WTC11 (cell line): ENCODE measurements around the gene LRP1. TPM values are rescaled to one million over a fixed set of nuclear protein-coding genes. Genes with fewer than 3 reads are reported as not detected.

Experiments
- ATAC-seq: fragments of 200-7000 bp; cut with Tn5 transposase; 2 replicates; pipeline ENCODE4 v1.10.0; 2021; ENCODE audit warnings: mild to moderate bottlenecking, moderate library complexity
- CTCF ChIA-PET: fragments of 300-600 bp; sonication (Branson Sonifier 250); formaldehyde crosslinking; loops from one replicate; lab custom pipeline; 2021; ENCODE audit warnings: antibody characterized with exemption; lab: Charles Lee
- POLR2A ChIA-PET: fragments of 350-600 bp; sonication (Branson Sonifier 250); formaldehyde crosslinking; loops from one replicate; lab custom pipeline; 2021; ENCODE audit warnings: antibody characterized with exemption; lab: Charles Lee
- DNase-seq: peaks from one replicate; pipeline ENCODE4 v3.0.0; 2021; ENCODE audit warnings: low spot score
- H3K27ac Mint-ChIP-seq: 2 replicates; pipeline ENCODE4 v1.8.0; 2021; ENCODE audit warnings: mixed read lengths
- H3K27me3 Mint-ChIP-seq: 2 replicates; pipeline ENCODE4 v1.8.0; 2021; ENCODE audit warnings: low read depth, mild to moderate bottlenecking, moderate library complexity, mixed read lengths
- H3K36me3 Mint-ChIP-seq: 2 replicates; pipeline ENCODE4 v1.8.0; 2021; ENCODE audit warnings: mixed read lengths
- H3K4me1 Mint-ChIP-seq: 2 replicates; pipeline ENCODE4 v1.8.0; 2022; ENCODE audit warnings: mixed read lengths
- H3K4me3 Mint-ChIP-seq: 2 replicates; pipeline ENCODE4 v1.8.0; 2021; ENCODE audit warnings: mild to moderate bottlenecking, moderate library complexity, mixed read lengths
- H3K9me3 Mint-ChIP-seq: 2 replicates; pipeline ENCODE4 v1.8.0; 2021; ENCODE audit warnings: mixed read lengths
- ARID4B ChIP-seq: sonication (generic); formaldehyde crosslinking; IDR thresholded peaks from 2 replicates; pipeline ENCODE4 v1.8.0; 2023; ENCODE audit warnings: missing genetic modification reagents, mild to moderate bottlenecking, borderline replicate concordance
- CBFB ChIP-seq: sonication (generic); formaldehyde crosslinking; IDR thresholded peaks from 2 replicates; pipeline ENCODE4 v1.8.1; 2022; ENCODE audit warnings: mild to moderate bottlenecking, low read depth, missing genetic modification reagents
- FOXJ3 ChIP-seq: sonication (generic); formaldehyde crosslinking; IDR thresholded peaks from 2 replicates; pipeline ENCODE4 v1.9.0; 2021; ENCODE audit warnings: missing genetic modification reagents, mild to moderate bottlenecking, borderline replicate concordance
- FOXK1 ChIP-seq: sonication (generic); formaldehyde crosslinking; IDR thresholded peaks from 2 replicates; pipeline ENCODE4 v1.8.0; 2022; ENCODE audit warnings: mild to moderate bottlenecking, moderate library complexity, missing genetic modification reagents
- FOXP1 ChIP-seq: sonication (generic); formaldehyde crosslinking; IDR thresholded peaks from 2 replicates; pipeline ENCODE4 v1.8.0; 2022; ENCODE audit warnings: missing genetic modification reagents, mild to moderate bottlenecking, moderate library complexity, borderline replicate concordance
- MYBL2 ChIP-seq: sonication (generic); formaldehyde crosslinking; IDR thresholded peaks from 2 replicates; pipeline ENCODE4 v1.8.1; 2023; ENCODE audit warnings: mild to moderate bottlenecking, moderate library complexity, missing genetic modification reagents
- NR3C1 ChIP-seq: sonication (generic); formaldehyde crosslinking; conservative IDR thresholded peaks from 2 replicates; pipeline ENCODE4 v1.8.1; 2023; ENCODE audit warnings: low read depth, mild to moderate bottlenecking, missing genetic modification reagents
- RELA ChIP-seq: sonication (generic); formaldehyde crosslinking; IDR thresholded peaks from 2 replicates; pipeline ENCODE4 v1.8.1; 2022; ENCODE audit warnings: missing genetic modification reagents, mild to moderate bottlenecking, borderline replicate concordance
- SMAD3 ChIP-seq: sonication (generic); formaldehyde crosslinking; IDR thresholded peaks from 2 replicates; pipeline ENCODE4 v1.8.0; 2022; ENCODE audit warnings: missing genetic modification reagents, mild to moderate bottlenecking, borderline replicate concordance
- SOX15 ChIP-seq: fragments of 250-450 bp; sonication (Bioruptor Pico); IDR thresholded peaks from 2 replicates; pipeline ENCODE4 v1.9.0; 2021; ENCODE audit warnings: mild to moderate bottlenecking
- SP1 ChIP-seq: sonication (generic); formaldehyde crosslinking; conservative IDR thresholded peaks from 2 replicates; pipeline ENCODE4 v1.8.1; 2022; ENCODE audit warnings: missing genetic modification reagents
- ZNF219 ChIP-seq: sonication (generic); formaldehyde crosslinking; IDR thresholded peaks from 2 replicates; pipeline ENCODE4 v1.8.0; 2023; ENCODE audit warnings: missing genetic modification reagents, mild to moderate bottlenecking, borderline replicate concordance
- ZNF281 ChIP-seq: sonication (generic); formaldehyde crosslinking; IDR thresholded peaks from 2 replicates; pipeline ENCODE4 v1.8.0; 2023; ENCODE audit warnings: mild to moderate bottlenecking, missing genetic modification reagents
- ZNF317 ChIP-seq: sonication (generic); formaldehyde crosslinking; IDR thresholded peaks from 2 replicates; pipeline ENCODE4 v1.8.1; 2023; ENCODE audit warnings: low read depth, mild to moderate bottlenecking, moderate library complexity, missing genetic modification reagents, borderline replicate concordance
- ZNF396 ChIP-seq: fragments of 250-450 bp; sonication (Bioruptor Pico); IDR thresholded peaks from 2 replicates; pipeline ENCODE4 v1.8.0; 2021; ENCODE audit warnings: mild to moderate bottlenecking, moderate library complexity, borderline replicate concordance
- ZNF671 ChIP-seq: fragments of 250-450 bp; sonication (Bioruptor Pico); IDR thresholded peaks from 2 replicates; pipeline ENCODE4 v1.8.0; 2021; ENCODE audit warnings: mild to moderate bottlenecking
- total RNA-seq: library from RNA; stranded (reverse); gene quantifications from 3 replicates; pipeline ENCODE4 v1.2.3, GENCODE V29; 2021
- TF ChIP-seq, protein P1 (sequence below): fragments of 250-450 bp; sonication (Bioruptor Pico); IDR thresholded peaks from 2 replicates; pipeline ENCODE4 v1.9.0; 2021; ENCODE audit warnings: moderate library complexity, mild to moderate bottlenecking, inconsistent platforms, borderline replicate concordance
- TF ChIP-seq, protein P2 (sequence below): sonication (generic); formaldehyde crosslinking; IDR thresholded peaks from 2 replicates; pipeline ENCODE4 v1.8.1; 2023; ENCODE audit warnings: mild to moderate bottlenecking, missing genetic modification reagents
- TF ChIP-seq, protein P3 (sequence below): sonication (generic); formaldehyde crosslinking; IDR thresholded peaks from 2 replicates; pipeline ENCODE4 v1.8.1; 2023; ENCODE audit warnings: mild to moderate bottlenecking, missing genetic modification reagents, moderate library complexity
- TF ChIP-seq, protein P4 (sequence below): fragments of 250-450 bp; sonication (Bioruptor Pico); IDR thresholded peaks from 2 replicates; pipeline ENCODE4 v1.9.0; 2021; ENCODE audit warnings: mild to moderate bottlenecking

The LRP1 gene
- total RNA-seq, 1 experiment from 2014 or later, result 120 TPM

- H3K4me3 Mint-ChIP-seq, result no peak overlapping the region
- ChIA-PET CTCF (interaction anchor here (1.1 to 1.2 kb wide), 2 partner anchors 16 to 21 kb away, joined by 3 to 5 read pairs; no protein-coding TSS in a partner anchor), POLR2A (no interaction called here)
- peaks cover 70% of the 10 kb centered on the region for H3K36me3 Mint-ChIP-seq
- ATAC-seq, result no peak
- H3K9me3 Mint-ChIP-seq, result peaks cover 5% of the 10 kb centered on the region; the same call in 1 of the 2 replicates
- H3K27me3 Mint-ChIP-seq, result no peaks in the 10 kb centered on the region
- TF ChIP-seq FOXJ3 (no peak), FOXK1 (no peak), ZNF317 (no peak), SOX15 (CRISPR knock-in tag) (no peak), ARID4B (no peak), FOXP1 (CRISPR knock-in tag) (no peak), NR3C1 (CRISPR knock-in tag) (no peak), SMAD3 (CRISPR knock-in tag) (no peak), ZNF281 (no peak), ZNF671 (no peak), ZNF396 (CRISPR knock-in tag) (no peak), SP1 (CRISPR knock-in tag) (no peak), CBFB (CRISPR knock-in tag) (no peak), MYBL2 (CRISPR knock-in tag) (no peak), ZNF219 (CRISPR knock-in tag) (no peak), RELA (CRISPR knock-in tag) (no peak)
- TF ChIP-seq, protein P1, sequence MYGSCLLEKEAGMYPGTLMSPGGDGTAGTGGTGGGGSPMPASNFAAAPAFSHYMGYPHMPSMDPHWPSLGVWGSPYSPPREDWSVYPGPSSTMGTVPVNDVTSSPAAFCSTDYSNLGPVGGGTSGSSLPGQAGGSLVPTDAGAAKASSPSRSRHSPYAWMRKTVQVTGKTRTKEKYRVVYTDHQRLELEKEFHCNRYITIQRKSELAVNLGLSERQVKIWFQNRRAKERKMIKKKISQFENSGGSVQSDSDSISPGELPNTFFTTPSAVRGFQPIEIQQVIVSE (CRISPR knock-in tag), result no peak
- TF ChIP-seq, protein P2, sequence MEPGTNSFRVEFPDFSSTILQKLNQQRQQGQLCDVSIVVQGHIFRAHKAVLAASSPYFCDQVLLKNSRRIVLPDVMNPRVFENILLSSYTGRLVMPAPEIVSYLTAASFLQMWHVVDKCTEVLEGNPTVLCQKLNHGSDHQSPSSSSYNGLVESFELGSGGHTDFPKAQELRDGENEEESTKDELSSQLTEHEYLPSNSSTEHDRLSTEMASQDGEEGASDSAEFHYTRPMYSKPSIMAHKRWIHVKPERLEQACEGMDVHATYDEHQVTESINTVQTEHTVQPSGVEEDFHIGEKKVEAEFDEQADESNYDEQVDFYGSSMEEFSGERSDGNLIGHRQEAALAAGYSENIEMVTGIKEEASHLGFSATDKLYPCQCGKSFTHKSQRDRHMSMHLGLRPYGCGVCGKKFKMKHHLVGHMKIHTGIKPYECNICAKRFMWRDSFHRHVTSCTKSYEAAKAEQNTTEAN (CRISPR knock-in tag), result no peak
- TF ChIP-seq, protein P3, sequence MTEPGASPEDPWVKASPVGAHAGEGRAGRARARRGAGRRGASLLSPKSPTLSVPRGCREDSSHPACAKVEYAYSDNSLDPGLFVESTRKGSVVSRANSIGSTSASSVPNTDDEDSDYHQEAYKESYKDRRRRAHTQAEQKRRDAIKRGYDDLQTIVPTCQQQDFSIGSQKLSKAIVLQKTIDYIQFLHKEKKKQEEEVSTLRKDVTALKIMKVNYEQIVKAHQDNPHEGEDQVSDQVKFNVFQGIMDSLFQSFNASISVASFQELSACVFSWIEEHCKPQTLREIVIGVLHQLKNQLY, result no peak
- TF ChIP-seq, protein P4, sequence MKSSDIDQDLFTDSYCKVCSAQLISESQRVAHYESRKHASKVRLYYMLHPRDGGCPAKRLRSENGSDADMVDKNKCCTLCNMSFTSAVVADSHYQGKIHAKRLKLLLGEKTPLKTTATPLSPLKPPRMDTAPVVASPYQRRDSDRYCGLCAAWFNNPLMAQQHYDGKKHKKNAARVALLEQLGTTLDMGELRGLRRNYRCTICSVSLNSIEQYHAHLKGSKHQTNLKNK (CRISPR knock-in tag), result no peak
- H3K4me1 Mint-ChIP-seq, result no peaks in the 10 kb centered on the region
- H3K27ac Mint-ChIP-seq, result no peak overlapping the region
- DNase-seq, result no peak
Measured at GRCh38 chr12:57191410-57191809, 63.1 kb downstream of the LRP1 start.
